BJ (cell line): Measurements from ENCODE around the gene PDE6H. TPM values are rescaled to one million over a fixed set of nuclear protein-coding genes. Genes with fewer than 3 reads are reported as not detected.

Source experiments
- CTCF ChIA-PET: fragments of 350-600 bp; formaldehyde crosslinking; extraction: SDS; loops from one replicate; lab custom pipeline; 2021; ENCODE audit warnings: antibody characterized with exemption, inconsistent platforms; lab: Yijun Ruan, JAX
- POLR2A ChIA-PET: fragments of 300-600 bp; sonication (Branson Sonifier 250); formaldehyde crosslinking; extraction: SDS; loops from one replicate; lab custom pipeline; 2021; ENCODE audit warnings: antibody characterized with exemption; lab: Charles Lee
- DNase-seq: peaks from one replicate; pipeline ENCODE4 v3.0.0-alpha.2; 2011; ENCODE audit warnings: low read depth
- H3K27me3 ChIP-seq: 2 replicates; pipeline ENCODE4 v1.6.0; 2011; ENCODE audit warnings: low read length; ENCODE audit not compliant: control insufficient read depth, insufficient read depth
- H3K36me3 ChIP-seq: 2 replicates; pipeline ENCODE4 v1.5.1; 2011; ENCODE audit warnings: low read length; ENCODE audit not compliant: control insufficient read depth, insufficient read depth
- H3K4me3 ChIP-seq: 2 replicates; pipeline ENCODE4 v1.5.1; 2011; ENCODE audit warnings: low read depth, mild to moderate bottlenecking, control low read depth, low read length
- CTCF ChIP-seq: IDR thresholded peaks from 2 replicates; pipeline ENCODE4 v1.5.1; 2011; ENCODE audit warnings: low read depth, mild to moderate bottlenecking, control low read depth, inconsistent platforms, low read length, moderate library complexity; ENCODE audit not compliant: insufficient read depth
- polyA plus RNA-seq: library from polyadenylated mRNA; depleted of rRNA; stranded (reverse); fragments of >200 nt; gene quantifications from 2 replicates; pipeline ENCODE4 v1.2.3, GENCODE V29; 2011

Gene PDE6H
- polyA plus RNA-seq, 1 experiment, result not detected

GRCh38 chr12:14984766-14985285 is 12.0 kb downstream of the PDE6H start:
- CTCF ChIA-PET, result interaction anchor here (0.8 to 1.0 kb wide), 2 partner anchors 136 to 139 kb away, joined by 3 read pairs; no protein-coding TSS in a partner anchor
- no peak overlapping the region for H3K4me3 ChIP-seq
- no peak for TF ChIP-seq CTCF

GRCh38 chr12:14986449-14986848 is 13.6 kb downstream of the PDE6H start:
- ChIA-PET CTCF (interaction anchor here (1.0 kb wide), 1 partner anchor 34 kb away, joined by 4 read pairs; no protein-coding TSS in a partner anchor), POLR2A (no interaction called here)
- H3K4me3 ChIP-seq, result no peak overlapping the region
- no peak for DNase-seq
- H3K36me3 ChIP-seq, result no peaks in the 10 kb centered on the region
- no peak for TF ChIP-seq CTCF
- no peaks in the 10 kb centered on the region; the same call in none of the 2 replicates for H3K27me3 ChIP-seq

More at GRCh38 chr12:14984766-14985285, 12.0 kb downstream of the PDE6H start:
- H3K27me3 ChIP-seq, result peaks cover 4% of the 10 kb centered on the region
- POLR2A ChIA-PET, result no interaction called here
- DNase-seq, result no peak
- no peaks in the 10 kb centered on the region for H3K36me3 ChIP-seq

- no peak for DNase-seq
- TF ChIP-seq CTCF, result no peak
- Histone ChIP-seq H3K4me3 (no peak overlapping the region), H3K27me3 (no peaks in the 10 kb centered on the region; the same call in none of the 2 replicates), H3K36me3 (no peaks in the 10 kb centered on the region)
- POLR2A ChIA-PET, result no interaction called here
- CTCF ChIA-PET, result no interaction called here
Observed at GRCh38 chr12:14988035-14988434, 15.2 kb downstream of the PDE6H start.

- CTCF ChIA-PET, result interaction anchor here (1.2 kb wide), 1 partner anchor 178 kb away, joined by 3 read pairs; no protein-coding TSS in a partner anchor
- H3K36me3 ChIP-seq, result no peaks in the 10 kb centered on the region
- TF ChIP-seq CTCF, result no peak
- no peak overlapping the region for H3K4me3 ChIP-seq
- POLR2A ChIA-PET, result no interaction called here
- no peak for DNase-seq
- H3K27me3 ChIP-seq, result no peaks in the 10 kb centered on the region; the same call in 1 of the 2 replicates
Observed at GRCh38 chr12:14989790-14990189, 16.9 kb downstream of the PDE6H start.

GRCh38 chr12:14991069-14991468 is 18.2 kb downstream of the PDE6H start:
- CTCF ChIA-PET, result interaction anchor here (0.7 kb wide), 1 partner anchor 39 kb away, joined by 3 read pairs; no protein-coding TSS in a partner anchor
- POLR2A ChIA-PET, result no interaction called here
- no peak for TF ChIP-seq CTCF
- Histone ChIP-seq H3K27me3 (no peaks in the 10 kb centered on the region), H3K4me3 (no peak overlapping the region), H3K36me3 (no peaks in the 10 kb centered on the region)
- DNase-seq, result no peak
